ENCODE results near the gene HOXA7.

Gene HOXA7

GRCh38 chr7:27173511-27173955, 17.1 kb upstream of the HOXA7 start:
- TF ChIP-seq CTCF (IDR thresholded peaks at IDR 0.05; ENCODE audit: borderline replicate concordance, control extremely low read depth, extremely low read depth, insufficient read depth, missing control alignments), result no peak
- in situ Hi-C loops (cut with MboI; ENCODE audit: low sequenced_read_pairs, unreplicated experiment), result loop anchor here (25.0 kb wide), 1 partner anchor 661 kb away; no protein-coding TSS in a partner anchor
- no peak for DNase-seq (ENCODE audit: low spot score)

- TF ChIP-seq CTCF (IDR thresholded peaks at IDR 0.05; ENCODE audit: borderline replicate concordance, control extremely low read depth, extremely low read depth, insufficient read depth, missing control alignments), result no peak
- DNase-seq (ENCODE audit: low spot score), result no peak
- in situ Hi-C loops (cut with MboI; ENCODE audit: low sequenced_read_pairs, unreplicated experiment), result loop anchor here (25.0 kb wide), 1 partner anchor 661 kb away; no protein-coding TSS in a partner anchor
These were observed 16.5 kb upstream of the HOXA7 start for GRCh38 chr7:27172823-27173510.

- no peak for TF ChIP-seq CTCF (IDR thresholded peaks at IDR 0.05; ENCODE audit: borderline replicate concordance, control extremely low read depth, extremely low read depth, insufficient read depth, missing control alignments)
- no peak for DNase-seq (ENCODE audit: low spot score)
- in situ Hi-C loops (cut with MboI; ENCODE audit: low sequenced_read_pairs, unreplicated experiment), result loop anchor here (25.0 kb wide), 1 partner anchor 660 kb away; no protein-coding TSS in a partner anchor
These were observed 15.9 kb upstream of the HOXA7 start for GRCh38 chr7:27172315-27172774.

GRCh38 chr7:27171637-27172314, 15.3 kb upstream of the HOXA7 start:
- in situ Hi-C loops (cut with MboI; ENCODE audit: low sequenced_read_pairs, unreplicated experiment), result loop anchor here (25.0 kb wide), 1 partner anchor 659 kb away; no protein-coding TSS in a partner anchor
- DNase-seq (ENCODE audit: low spot score), result no peak
- no peak for TF ChIP-seq CTCF (IDR thresholded peaks at IDR 0.05; ENCODE audit: borderline replicate concordance, control extremely low read depth, extremely low read depth, insufficient read depth, missing control alignments)

GRCh38 chr7:27171325-27171636, 14.8 kb upstream of the HOXA7 start:
- no peak for TF ChIP-seq CTCF (IDR thresholded peaks at IDR 0.05; ENCODE audit: borderline replicate concordance, control extremely low read depth, extremely low read depth, insufficient read depth, missing control alignments)
- in situ Hi-C loops (cut with MboI; ENCODE audit: low sequenced_read_pairs, unreplicated experiment), result loop anchor here (25.0 kb wide), 1 partner anchor 659 kb away; no protein-coding TSS in a partner anchor

GRCh38 chr7:27170426-27171324, 14.2 kb upstream of the HOXA7 start:
- in situ Hi-C loops (cut with MboI; ENCODE audit: low sequenced_read_pairs, unreplicated experiment), result loop anchor here (25.0 kb wide), 1 partner anchor 658 kb away; no protein-coding TSS in a partner anchor
- no peak for DNase-seq (ENCODE audit: low spot score)
- TF ChIP-seq CTCF (IDR thresholded peaks at IDR 0.05; ENCODE audit: borderline replicate concordance, control extremely low read depth, extremely low read depth, insufficient read depth, missing control alignments), result no peak

More at GRCh38 chr7:27171325-27171636, 14.8 kb upstream of the HOXA7 start:
- no peak for DNase-seq (ENCODE audit: low spot score)

All from GM13976 (cell line).